IMR-90 (cell line): ENCODE results near the gene PAK4. TPM values are rescaled to one million over a fixed set of nuclear protein-coding genes. Genes with fewer than 3 reads are reported as not detected.

Source experiments
- ATAC-seq: fragments of 200-7000 bp; cut with Tn5 transposase; 2 replicates; pipeline ENCODE4 v1.9.1; 2020; ENCODE audit warnings: low read depth, mild to moderate bottlenecking, moderate library complexity
- BruUV-seq: library from RNA; stranded (reverse); fragments of 400-500 nt; replicated peaks from 2 replicates; lab custom pipeline; 2021; lab: Mats Ljungman, UMichigan
- CTCF ChIA-PET: fragments of 300-600 bp; formaldehyde crosslinking; extraction: SDS; loops from one replicate; lab custom pipeline; 2021; ENCODE audit warnings: antibody characterized with exemption; lab: Yijun Ruan, JAX
- POLR2A ChIA-PET: fragments of 300-600 bp; sonication (Branson Sonifier 250); formaldehyde crosslinking; loops from one replicate; lab custom pipeline; 2022; ENCODE audit warnings: antibody characterized with exemption; ENCODE audit not compliant: unreplicated experiment; lab: Charles Lee
- DNase-seq: peaks from one replicate; pipeline ENCODE4 v3.0.0; 2013
- H2AFZ ChIP-seq: replicated peaks from 2 replicates; pipeline ENCODE3; 2013; ENCODE audit warnings: low read length, mild to moderate bottlenecking; ENCODE audit not compliant: poor library complexity
- H2AK5ac ChIP-seq: 2 replicates; pipeline ENCODE4 v1.6.1; 2013; ENCODE audit warnings: low read depth, low read length, inconsistent platforms
- H2AK9ac ChIP-seq: replicated peaks from 2 replicates; pipeline ENCODE3; 2013; ENCODE audit warnings: mild to moderate bottlenecking, low read depth, low read length, moderate library complexity; ENCODE audit not compliant: poor library complexity
- H2BK120ac ChIP-seq: 2 replicates; pipeline ENCODE4 v1.6.1; 2013; ENCODE audit warnings: low read depth, low read length, inconsistent platforms
- H2BK15ac ChIP-seq: 3 replicates; pipeline ENCODE4 v1.6.1; 2013; ENCODE audit warnings: low read depth, low read length, inconsistent platforms
- H2BK20ac ChIP-seq: 2 replicates; pipeline ENCODE4 v1.6.1; 2013; ENCODE audit warnings: low read depth, mild to moderate bottlenecking, inconsistent platforms, low read length, moderate library complexity
- H2BK5ac ChIP-seq: 2 replicates; pipeline ENCODE4 v1.6.1; 2013; ENCODE audit warnings: mild to moderate bottlenecking, low read depth, low read length, inconsistent platforms; ENCODE audit not compliant: poor library complexity, severe bottlenecking
- H3K14ac ChIP-seq: replicated peaks from 2 replicates; pipeline ENCODE4 v1.6.1; 2013; ENCODE audit warnings: low read depth, low read length, inconsistent platforms
- H3K18ac ChIP-seq: 2 replicates; pipeline ENCODE4 v1.6.1; 2013; ENCODE audit warnings: low read depth, low read length, control low read depth
- H3K23ac ChIP-seq: 2 replicates; pipeline ENCODE4 v1.6.1; 2013; ENCODE audit warnings: low read depth, low read length, inconsistent platforms
- H3K27ac ChIP-seq: 2 replicates; pipeline ENCODE4 v1.5.1; 2013; ENCODE audit warnings: mild to moderate bottlenecking, control low read depth, low read length; ENCODE audit not compliant: insufficient read depth
- H3K27me3 ChIP-seq: 2 replicates; pipeline ENCODE4 v1.6.1; 2013; ENCODE audit warnings: low read length; ENCODE audit not compliant: control insufficient read depth, insufficient read depth
- H3K36me3 ChIP-seq: 2 replicates; pipeline ENCODE4 v1.6.1; 2013; ENCODE audit warnings: low read length, mixed read lengths; ENCODE audit not compliant: control insufficient read depth, insufficient read depth
- H3K4ac ChIP-seq: 2 replicates; pipeline ENCODE4 v1.6.1; 2013; ENCODE audit warnings: low read depth, low read length, inconsistent platforms
- H3K4me1 ChIP-seq: 2 replicates; pipeline ENCODE4 v1.6.1; 2013; ENCODE audit warnings: low read length, mixed read lengths; ENCODE audit not compliant: control insufficient read depth, insufficient read depth
- H3K4me2 ChIP-seq: 2 replicates; pipeline ENCODE4 v1.6.1; 2013; ENCODE audit warnings: low read depth, mild to moderate bottlenecking, control low read depth, low read length, moderate library complexity
- H3K4me3 ChIP-seq: 2 replicates; pipeline ENCODE4 v1.5.1; 2013; ENCODE audit warnings: low read depth, mild to moderate bottlenecking, control low read depth, low read length, moderate library complexity; ENCODE audit not compliant: insufficient read depth
- H3K56ac ChIP-seq: 2 replicates; pipeline ENCODE4 v1.6.1; 2013; ENCODE audit warnings: low read length, inconsistent platforms; ENCODE audit not compliant: insufficient read depth; ENCODE audit errors: extremely low read depth
- H3K79me1 ChIP-seq, 2 experiments: 2 replicates each; pipeline ENCODE4 v1.6.1; 2013; ENCODE audit warnings: low read length in 2 of 2, inconsistent platforms in 1 of 2, low read depth in 1 of 2
- H3K9ac ChIP-seq: 2 replicates; pipeline ENCODE4 v1.6.1; 2013; ENCODE audit warnings: low read depth, low read length, control low read depth
- H3K9me1 ChIP-seq: 2 replicates; pipeline ENCODE4 v1.6.1; 2013; ENCODE audit warnings: low read length, inconsistent platforms; ENCODE audit not compliant: insufficient read depth
- H3K9me3 ChIP-seq: 2 replicates; pipeline ENCODE4 v1.6.1; 2013; ENCODE audit warnings: low read length; ENCODE audit not compliant: control insufficient read depth, insufficient read depth
- H4K20me1 ChIP-seq: 2 replicates; pipeline ENCODE4 v1.6.1; 2013; ENCODE audit warnings: low read length, inconsistent platforms; ENCODE audit not compliant: insufficient read depth
- H4K5ac ChIP-seq: 2 replicates; pipeline ENCODE4 v1.6.1; 2013; ENCODE audit warnings: mild to moderate bottlenecking, low read depth, low read length, control low read depth
- H4K8ac ChIP-seq, 2 experiments: 2 replicates each; pipeline ENCODE4 v1.6.1; 2013; ENCODE audit warnings: low read depth in 2 of 2, low read length in 2 of 2, control low read depth in 1 of 2, inconsistent platforms in 1 of 2
- H4K91ac ChIP-seq: 2 replicates; pipeline ENCODE4 v1.6.1; 2013; ENCODE audit warnings: low read depth, low read length, inconsistent platforms; ENCODE audit not compliant: insufficient read depth
- MAZ ChIP-seq: IDR thresholded peaks from 2 replicates; pipeline ENCODE4 v1.6.1; 2012; ENCODE audit warnings: low read depth, mild to moderate bottlenecking, low read length, improper control_type of control experiment, moderate library complexity, borderline replicate concordance
- SMC3 ChIP-seq: fragments of 150-350 bp; IDR thresholded peaks from 2 replicates; pipeline ENCODE4 v1.6.1; 2016; ENCODE audit warnings: low read depth, mild to moderate bottlenecking, antibody characterized with exemption, low read length, moderate library complexity
- WGBS, 2 experiments: methylation state at CpG; one replicate each; pipeline versions ENCODE4 v1.1.5 to v1.1.7; 2013; ENCODE audit warnings: missing lambda C conversion rate in 2 of 2; ENCODE audit not compliant: insufficient read length in 1 of 2; ENCODE audit errors: extremely low coverage in 2 of 2; 5-methylcytosine and 5-hydroxymethylcytosine counted together
- dilution Hi-C: fragments of 300-500 bp; cut with HindIII; formaldehyde crosslinking; loops from one replicate; pipeline ENCODE4 v1.14.3; 2018; ENCODE audit warnings: low sequenced_read_pairs; ENCODE audit not compliant: unreplicated experiment
- in situ Hi-C: fragments of 300-500 bp; cut with MboI; formaldehyde crosslinking; loops from 3 replicates; pipeline ENCODE4 v1.14.3; 2019; ENCODE audit warnings: low sequenced_read_pairs, inconsistent platforms, mixed read lengths
- intact Hi-C: fragments of 100-400 bp; cut with micrococcal nuclease; formaldehyde crosslinking; loops from 2 replicates; pipeline ENCODE4 v1.10.0; 2022
- polyA plus RNA-seq, 3 experiments: library from polyadenylated mRNA; depleted of rRNA; stranded (reverse); fragments of >200 nt; gene quantifications; 2 replicates each; pipeline ENCODE4 v1.2.3, GENCODE V29; 2012; ENCODE audit warnings: low replicate concordance in 1 of 3
- total RNA-seq: library from RNA; depleted of rRNA; stranded (reverse); fragments of >200 nt; gene quantifications from 2 replicates; pipeline ENCODE4 v1.2.3, GENCODE V29; 2012

The PAK4 gene
- total and polyA plus RNA-seq, 2 of the 4 experiments (the other 2 are of a cell fraction) = 2.0 to 27.2 TPM

DNA sequence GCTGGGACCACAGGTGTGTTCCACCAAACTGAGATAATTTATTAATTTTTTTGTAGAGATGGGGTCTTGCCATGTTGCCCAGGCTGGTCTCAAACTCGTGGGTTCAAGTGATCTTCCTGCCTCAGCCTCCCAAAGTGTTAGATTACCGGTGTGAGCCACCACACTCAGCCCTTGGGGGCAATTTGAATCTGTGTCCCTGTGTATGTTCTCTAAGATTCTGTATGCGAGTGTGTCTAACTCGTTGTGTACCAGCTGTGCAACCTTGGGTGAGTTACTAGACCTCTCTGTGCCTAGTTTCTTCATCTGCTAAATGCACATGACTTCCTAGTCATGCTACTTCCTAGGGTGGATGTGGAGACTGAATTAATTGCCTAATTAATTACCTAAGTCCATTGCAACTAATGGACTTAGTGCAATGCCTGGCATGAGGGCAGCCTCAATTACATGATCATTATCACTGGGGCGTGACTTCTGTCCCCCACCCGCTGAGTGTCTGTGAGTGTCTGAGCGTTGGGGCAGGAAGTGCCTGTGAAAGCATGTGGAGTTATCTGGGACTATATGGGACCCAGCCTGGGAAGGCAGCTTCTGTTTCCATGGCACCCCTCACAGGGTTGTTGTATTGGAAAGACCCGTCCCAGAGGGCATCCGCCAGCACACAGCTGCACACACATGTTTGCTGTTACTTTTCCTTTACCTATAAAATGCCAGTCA lies 69.4 kb downstream of the PAK4 start:
- H3K27ac ChIP-seq = no peak overlapping the region
- 0% methylated on average over 1 of the region's 9 CpGs; no CpG with 5 or more reads in 1 of the 2 experiments for WGBS, 2 experiments
- H3K4ac ChIP-seq = no peak overlapping the region
- H4K91ac ChIP-seq = no peak overlapping the region
- no TSS peak for BruUV-seq
- dilution Hi-C loops (no loop called here), in situ Hi-C loops (no loop called here), intact Hi-C loops (loop anchor here (5.0 kb wide), 1 partner anchor 132 kb away; no protein-coding TSS in a partner anchor)
- no peak overlapping the region for H2BK5ac ChIP-seq
- no peak overlapping the region for H2AK5ac ChIP-seq
- H4K8ac ChIP-seq = no peak overlapping the region
- no peak overlapping the region for H4K5ac ChIP-seq
- no peaks in the 10 kb centered on the region for H3K79me1 ChIP-seq
- H2BK15ac ChIP-seq = no peak overlapping the region
- POLR2A ChIA-PET = no interaction called here
- no peak overlapping the region for H2BK20ac ChIP-seq
- H3K9me1 ChIP-seq = no peaks in the 10 kb centered on the region
- no peak overlapping the region for H3K4me2 ChIP-seq
- H3K4me3 ChIP-seq = no peak overlapping the region
- H3K14ac ChIP-seq = no peak overlapping the region
- no peak overlapping the region for H2BK120ac ChIP-seq
- H2AK9ac ChIP-seq = no peak overlapping the region
- H3K9ac ChIP-seq = no peak overlapping the region
- H4K20me1 ChIP-seq = no peaks in the 10 kb centered on the region
- peaks cover 44% of the 10 kb centered on the region for H3K27me3 ChIP-seq
- H2AFZ ChIP-seq = no peak overlapping the region
- no peak overlapping the region for H3K18ac ChIP-seq
- H3K9me3 ChIP-seq = no peaks in the 10 kb centered on the region
- H3K36me3 ChIP-seq = no peaks in the 10 kb centered on the region
- DNase-seq (no peak), ATAC-seq (no peak)
- no peak overlapping the region for H3K23ac ChIP-seq
- TF ChIP-seq MAZ (no peak), SMC3 (no peak)
- H3K56ac ChIP-seq = no peak overlapping the region
- no peaks in the 10 kb centered on the region; the same call in 1 of the 2 replicates for H3K4me1 ChIP-seq
- CTCF ChIA-PET = no interaction called here
